ENCODE measurements around the gene GRID2.

GRID2 gene

GRCh38 chr4:93143902-93144301, 840.1 kb downstream of the GRID2 start:
- no peak for TF ChIP-seq CTCF (IDR thresholded peaks at IDR 0.05; ENCODE audit: low read depth, low read length, missing control alignments)
- H3K4me3 ChIP-seq (ENCODE audit: low read depth, low read length): no peak overlapping the region
- no peak for DNase-seq (ENCODE audit: low read depth)

GRCh38 chr4:93144644-93145043, 840.9 kb downstream of the GRID2 start:
- TF ChIP-seq CTCF (IDR thresholded peaks at IDR 0.05; ENCODE audit: low read depth, low read length, missing control alignments): no peak
- H3K4me3 ChIP-seq (ENCODE audit: low read depth, low read length): no peak overlapping the region
- DNase-seq (ENCODE audit: low read depth): no peak

GRCh38 chr4:93147524-93148212, 843.9 kb downstream of the GRID2 start:
- no peak for TF ChIP-seq CTCF (IDR thresholded peaks at IDR 0.05; ENCODE audit: low read depth, low read length, missing control alignments)
- no peak overlapping the region for H3K4me3 ChIP-seq (ENCODE audit: low read depth, low read length)
- no peak for DNase-seq (ENCODE audit: low read depth)

- no peak for DNase-seq (ENCODE audit: low read depth)
- no peak for TF ChIP-seq CTCF (IDR thresholded peaks at IDR 0.05; ENCODE audit: low read depth, low read length, missing control alignments)
- no peak overlapping the region for H3K4me3 ChIP-seq (ENCODE audit: low read depth, low read length)
Observed at GRCh38 chr4:93152491-93152890, 848.7 kb downstream of the GRID2 start.

GRCh38 chr4:93157986-93158385, 854.2 kb downstream of the GRID2 start:
- TF ChIP-seq CTCF (IDR thresholded peaks at IDR 0.05; ENCODE audit: low read depth, low read length, missing control alignments): peak; percentile 9
- no peak overlapping the region for H3K4me3 ChIP-seq (ENCODE audit: low read depth, low read length)
- DNase-seq (ENCODE audit: low read depth): no peak

GRCh38 chr4:93168053-93168452, 864.3 kb downstream of the GRID2 start:
- no peak for TF ChIP-seq CTCF (IDR thresholded peaks at IDR 0.05; ENCODE audit: low read depth, low read length, missing control alignments)
- no peak for DNase-seq (ENCODE audit: low read depth)
- no peak overlapping the region for H3K4me3 ChIP-seq (ENCODE audit: low read depth, low read length)

- no peak for TF ChIP-seq CTCF (IDR thresholded peaks at IDR 0.05; ENCODE audit: low read depth, low read length, missing control alignments)
- H3K4me3 ChIP-seq (ENCODE audit: low read depth, low read length): no peak overlapping the region
- DNase-seq (ENCODE audit: low read depth): no peak
Observed at GRCh38 chr4:93169966-93170365, 866.2 kb downstream of the GRID2 start.

All from GM12864 (cell line).